Mucosa of descending colon (tissue), 3 donors: ENCODE measurements around the gene RABAC1. TPM values are rescaled to one million over a fixed set of nuclear protein-coding genes. Genes with fewer than 3 reads are reported as not detected.

Experiments
- ATAC-seq: fragments of 200-7000 bp; cut with Tn5 transposase; one replicate; pipeline ENCODE4 v1.9.1; 2020; ENCODE audit warnings: mild to moderate bottlenecking, moderate library complexity
- DNase-seq, 3 donors: peaks; one replicate each; pipeline ENCODE4 v3.0.0-alpha.2; 2020
- H3K36me3 ChIP-seq: fragments of 200-600 bp; one replicate; pipeline ENCODE4 v1.8.0; 2021; ENCODE audit warnings: low read depth, mild to moderate bottlenecking
- H3K4me1 ChIP-seq: fragments of 200-600 bp; one replicate; pipeline ENCODE4 v1.8.0; 2021; ENCODE audit warnings: low read depth, mild to moderate bottlenecking
- H3K4me3 ChIP-seq: fragments of 200-600 bp; one replicate; pipeline ENCODE4 v1.8.0; 2021; ENCODE audit warnings: mild to moderate bottlenecking
- H3K9me3 ChIP-seq: fragments of 200-600 bp; one replicate; pipeline ENCODE4 v1.8.0; 2021; ENCODE audit warnings: mild to moderate bottlenecking
- CTCF ChIP-seq: fragments of 200-600 bp; IDR thresholded peaks from one replicate; pipeline ENCODE4 v1.8.0; 2022; ENCODE audit warnings: antibody characterized with exemption, mild to moderate bottlenecking
- intact Hi-C, 2 donors: fragments of 100-400 bp; cut with DNase I in 1 of 2; cut with micrococcal nuclease in 1 of 2; formaldehyde crosslinking; loops; one replicate each; pipeline versions ENCODE4 v1.11.0 to v1.11.1; 2022; cut with DNase I, micrococcal nuclease
- total RNA-seq, 3 donors: library from RNA; stranded (reverse); fragmentation: NEBNext Ultra II Directional in 2 of 3; extraction: Animal tissue kit (Norgen Biotek cat#: 25700) in 2 of 3; gene quantifications; one replicate each; pipeline versions ENCODE4 v1.2.1 to v1.2.4, GENCODE V29; 2021 to 2023
- donor health status: DM: no; HTN: no; CAD: no; lungs with moderate emphysema.
- donor health status: DM: no; HTN: no; CAD: no.
- donor health status: DM: no; HTN: yes; CAD: no.

Gene RABAC1
- total RNA-seq, 3 donors from 2014 or later, result 150 to 160 (median 152) TPM

GRCh38 chr19:41932259-41932719, 26.8 kb downstream of the RABAC1 start:
- Histone ChIP-seq H3K4me3 (no peak overlapping the region), H3K4me1 (peaks cover 17% of the 10 kb centered on the region), H3K36me3 (no peaks in the 10 kb centered on the region), H3K9me3 (no peaks in the 10 kb centered on the region)
- intact Hi-C loops, result no loop called here
- no peak for ATAC-seq
- DNase-seq, result peak in 1 of 3 donors; percentile 44
- no peak for TF ChIP-seq CTCF

GRCh38 chr19:41930926-41931592, 28.1 kb downstream of the RABAC1 start:
- Histone ChIP-seq H3K4me1 (peaks cover 17% of the 10 kb centered on the region), H3K36me3 (no peaks in the 10 kb centered on the region), H3K9me3 (no peaks in the 10 kb centered on the region), H3K4me3 (no peak overlapping the region)
- TF ChIP-seq CTCF, result no peak
- DNase-seq (peak in 1 of 3 donors; percentile 36), ATAC-seq (no peak)
- intact Hi-C loops, result no loop called here

GRCh38 chr19:41930322-41930722, 28.8 kb downstream of the RABAC1 start:
- no peaks in the 10 kb centered on the region for H3K9me3 ChIP-seq
- peaks cover 17% of the 10 kb centered on the region for H3K4me1 ChIP-seq
- TF ChIP-seq CTCF, result no peak
- no peak overlapping the region for H3K4me3 ChIP-seq
- H3K36me3 ChIP-seq, result no peaks in the 10 kb centered on the region
- DNase-seq, result no peak
- ATAC-seq, result no peak
- intact Hi-C loops, result no loop called here

- no peak for TF ChIP-seq CTCF
- peak in 1 of 3 donors; percentile 28 for DNase-seq
- ATAC-seq, result no peak
- intact Hi-C loops, result no loop called here
- H3K9me3 ChIP-seq, result no peaks in the 10 kb centered on the region
- no peaks in the 10 kb centered on the region for H3K36me3 ChIP-seq
- peaks cover 17% of the 10 kb centered on the region for H3K4me1 ChIP-seq
- H3K4me3 ChIP-seq, result no peak overlapping the region
Observed at GRCh38 chr19:41929536-41930071, 29.5 kb downstream of the RABAC1 start.

GRCh38 chr19:41928754-41929535, 30.2 kb downstream of the RABAC1 start:
- no peak for TF ChIP-seq CTCF
- no peaks in the 10 kb centered on the region for H3K9me3 ChIP-seq
- H3K36me3 ChIP-seq, result no peaks in the 10 kb centered on the region
- ATAC-seq, result peak; percentile 79
- H3K4me3 ChIP-seq, result no peak overlapping the region
- peaks cover 17% of the 10 kb centered on the region for H3K4me1 ChIP-seq
- intact Hi-C loops, result no loop called here
- DNase-seq, result peak; percentile 53 to 62 (median 60)
